Measurements from ENCODE around the gene KRTAP5-1. TPM values are rescaled to one million over a fixed set of nuclear protein-coding genes. Genes with fewer than 3 reads are reported as not detected.
A peak's percentile ranks its signal among the peaks of the same experiment; 100 is the strongest.

KRTAP5-1 gene
- total RNA-seq, 1 experiment from 2014 or later: not detected

DNA sequence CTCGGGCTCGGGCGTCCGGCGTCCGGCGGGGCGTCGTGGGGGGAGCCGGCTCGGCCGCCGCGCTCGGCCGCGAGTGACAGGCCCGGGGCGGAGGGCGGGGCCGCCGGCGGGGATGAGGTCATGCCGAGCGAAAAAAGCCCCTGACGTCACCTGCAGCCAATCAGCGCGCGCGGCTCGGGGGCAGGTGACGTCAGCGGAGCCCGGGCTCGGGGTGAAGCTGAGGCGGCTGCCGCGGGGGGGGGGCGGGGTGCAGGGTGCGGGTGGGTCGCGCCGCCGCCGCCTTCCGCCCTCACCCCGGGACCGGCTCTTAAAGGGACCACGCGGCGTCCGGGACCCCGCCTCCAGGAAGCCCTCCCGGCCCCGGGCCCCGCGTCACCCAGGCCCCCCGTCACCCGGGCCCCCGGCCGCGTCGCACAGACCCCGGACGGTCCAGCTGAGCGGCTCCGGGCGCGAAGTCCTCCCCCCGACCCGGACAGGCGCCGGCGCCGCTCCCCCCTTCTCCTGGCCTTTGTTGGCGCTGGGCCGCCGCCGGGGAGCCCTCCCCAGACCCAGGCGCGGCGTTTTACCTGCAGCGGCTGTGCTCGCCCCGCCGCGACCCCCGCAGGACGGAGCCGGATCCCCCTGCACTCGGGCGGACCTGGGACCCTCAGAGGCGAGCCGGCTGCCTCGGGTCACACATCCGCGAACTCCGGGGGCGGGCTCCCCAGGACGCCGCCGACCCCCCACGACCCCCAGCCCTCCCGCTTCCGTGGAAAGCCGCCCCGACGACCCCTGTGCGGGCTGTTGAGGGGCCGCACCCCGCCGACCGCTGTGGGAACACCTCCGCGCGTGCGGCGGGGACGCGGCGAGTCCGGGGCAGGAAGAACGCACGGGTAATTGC is 12.6 kb downstream of the KRTAP5-1 start, which contains the start of gene DUSP8:
TSS of gene DUSP8 (minus strand) at position 75 of the 880 bp plus-strand sequence. CDS start 6,445 bp downstream, outside the sequence.
- DNase-seq (ENCODE audit: low read depth): peak; percentile 80

DNA sequence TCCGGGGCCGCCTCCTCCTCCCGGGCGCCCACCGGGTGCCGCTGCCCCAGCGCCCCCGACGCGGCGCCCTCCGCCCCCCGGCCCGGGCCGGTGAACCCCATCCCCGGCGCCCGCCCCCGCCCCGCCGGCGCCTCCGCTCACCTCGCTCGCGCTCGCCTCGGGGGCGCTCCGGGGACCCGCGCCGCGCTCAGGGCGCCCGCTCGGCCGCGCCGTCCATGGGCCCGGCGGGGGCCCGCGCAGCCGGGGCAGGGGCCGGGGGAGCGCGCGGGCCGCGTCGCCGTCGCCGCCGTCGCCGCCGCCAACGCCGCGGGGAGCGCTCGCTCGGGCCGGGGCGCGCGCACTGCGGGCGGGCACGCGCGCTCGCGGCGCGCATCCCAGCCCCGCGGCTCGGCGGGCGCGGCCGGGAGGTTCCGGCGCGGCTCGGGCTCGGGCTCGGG is 13.3 kb downstream of the KRTAP5-1 start:
- DNase-seq (ENCODE audit: low read depth): no peak

DNA sequence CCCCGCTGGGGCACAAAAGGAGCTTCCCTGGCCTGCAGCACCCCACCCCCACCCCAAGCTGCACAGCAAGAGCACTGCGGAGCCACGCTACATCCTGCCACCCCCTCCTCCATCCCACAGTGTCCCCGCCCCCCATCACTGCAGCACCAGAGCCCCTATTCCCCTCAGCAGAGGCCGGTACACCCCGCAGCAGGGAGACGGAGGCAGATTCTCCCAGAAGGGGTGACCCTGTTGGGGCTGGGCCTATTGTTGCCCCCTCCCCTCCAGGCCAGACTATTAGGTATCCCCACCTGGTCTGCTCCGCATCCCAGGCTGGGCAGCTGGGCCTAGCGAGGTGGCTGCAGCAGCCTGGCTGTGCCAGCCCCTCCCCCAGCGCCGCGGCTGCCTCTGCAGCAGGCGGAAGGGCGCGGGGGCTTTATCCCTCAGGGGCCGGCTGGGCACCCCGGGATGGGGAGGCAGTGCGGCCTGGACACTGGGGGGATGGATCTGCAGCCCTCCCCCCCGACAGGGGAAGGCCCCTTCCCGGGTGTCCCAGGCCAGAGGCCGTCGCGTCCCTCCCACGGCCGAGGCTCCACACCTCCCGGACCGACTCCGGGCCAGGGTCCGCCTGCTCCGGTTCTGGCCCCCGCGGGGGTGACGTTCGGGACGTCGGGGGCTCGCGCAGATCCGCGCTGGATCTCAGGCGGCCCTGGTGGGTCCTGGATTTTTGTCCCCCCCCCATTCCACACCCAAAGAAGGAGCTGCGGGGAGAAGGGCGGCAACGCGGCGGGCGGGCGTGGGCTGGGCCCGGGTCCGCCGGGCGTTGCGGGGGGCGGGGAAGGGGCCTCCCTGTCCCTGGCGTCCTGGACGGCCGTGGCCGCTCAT is 14.0 kb downstream of the KRTAP5-1 start:
- no peak for DNase-seq (ENCODE audit: low read depth)

DNA sequence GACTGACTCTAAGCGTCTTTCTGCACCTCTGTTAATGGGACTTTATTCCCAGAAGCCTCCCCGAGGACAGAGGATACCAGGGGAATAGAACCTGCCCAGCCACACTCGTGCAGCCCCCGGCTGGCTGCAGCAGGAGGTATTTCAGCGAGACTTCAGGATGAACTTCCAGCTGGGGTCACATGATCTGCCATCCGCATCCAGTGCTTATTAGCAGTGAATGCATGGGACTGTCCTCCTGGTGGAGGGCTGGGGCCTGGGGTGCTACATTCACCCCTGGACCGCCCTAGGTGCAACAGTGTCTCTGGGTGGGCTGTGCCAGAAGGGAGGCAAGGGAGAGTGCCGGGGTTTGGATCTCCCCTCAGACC is 14.6 kb downstream of the KRTAP5-1 start:
- DNase-seq (ENCODE audit: low read depth): no peak

DNA sequence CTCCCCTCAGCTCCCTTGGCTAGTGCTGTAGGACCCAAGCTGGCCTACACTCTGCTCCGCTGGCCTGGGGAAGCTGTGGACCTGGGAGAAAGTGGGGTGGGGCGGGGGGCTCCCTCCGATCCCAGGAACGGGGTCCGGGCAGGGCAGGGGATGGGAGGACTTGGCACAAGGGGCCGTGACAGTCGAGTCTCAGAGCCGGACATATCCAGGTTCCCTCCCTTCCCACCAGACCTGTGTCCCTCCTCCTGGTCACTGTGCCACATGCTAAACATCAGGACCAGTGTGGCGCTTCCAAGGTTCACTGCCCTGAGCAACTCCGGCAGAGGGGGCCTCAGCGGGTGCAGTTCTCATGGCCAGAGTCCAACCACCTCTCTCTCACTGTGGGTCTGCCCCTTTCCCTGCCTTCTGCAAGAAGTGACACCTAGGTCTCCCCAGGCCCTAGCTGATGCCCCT is 15.1 kb downstream of the KRTAP5-1 start:
- DNase-seq (ENCODE audit: low read depth): no peak

DNA sequence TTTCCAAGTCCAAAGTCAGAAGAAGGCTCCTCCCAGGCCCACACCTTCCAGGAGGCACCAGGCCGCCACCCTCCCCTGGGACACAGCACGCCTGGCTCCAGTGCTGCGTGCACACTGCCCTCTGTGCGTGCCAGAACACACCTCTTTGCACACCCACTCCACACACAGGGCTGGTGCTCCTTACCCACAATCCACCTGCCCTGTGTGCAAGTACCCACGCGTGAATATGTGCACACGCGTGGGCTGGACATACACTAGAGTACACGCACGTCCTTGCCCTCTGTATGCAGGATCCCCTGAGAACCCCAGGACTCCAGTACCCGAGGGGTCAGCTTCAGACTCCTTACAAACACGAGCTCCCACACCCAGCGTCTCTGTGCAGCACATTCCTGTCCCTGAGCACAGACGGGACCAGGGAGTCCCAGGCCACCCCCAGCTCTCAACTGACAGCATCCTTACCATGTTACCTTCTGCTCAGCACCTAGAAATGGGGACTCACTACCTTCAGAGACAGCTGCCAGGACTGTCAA is 15.8 kb downstream of the KRTAP5-1 start:
- DNase-seq (ENCODE audit: low read depth): no peak

DNA sequence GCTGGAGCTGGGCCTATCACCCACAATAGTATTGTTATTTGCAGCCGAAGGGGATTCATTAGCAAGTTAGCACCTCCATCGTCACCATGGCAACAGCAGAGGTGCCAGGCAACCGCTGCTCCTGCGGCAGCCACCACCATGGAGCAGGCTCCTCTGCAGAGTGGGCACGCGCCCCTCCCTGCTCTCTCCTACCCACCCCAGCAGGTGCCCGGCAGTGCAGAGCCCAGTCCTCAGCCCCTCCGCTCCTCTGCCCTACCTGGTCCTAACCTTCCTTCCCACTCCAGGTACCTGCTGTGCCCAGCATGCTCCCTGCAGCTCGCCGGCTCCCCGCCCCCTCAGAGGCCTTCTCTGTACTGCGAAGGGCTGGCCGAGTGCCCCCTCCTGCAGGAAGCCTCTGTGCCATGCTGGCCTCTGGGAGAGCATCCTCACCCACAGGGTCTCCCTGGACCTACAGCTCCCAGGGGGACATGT is 16.6 kb downstream of the KRTAP5-1 start:
- DNase-seq (ENCODE audit: low read depth): no peak

DNA sequence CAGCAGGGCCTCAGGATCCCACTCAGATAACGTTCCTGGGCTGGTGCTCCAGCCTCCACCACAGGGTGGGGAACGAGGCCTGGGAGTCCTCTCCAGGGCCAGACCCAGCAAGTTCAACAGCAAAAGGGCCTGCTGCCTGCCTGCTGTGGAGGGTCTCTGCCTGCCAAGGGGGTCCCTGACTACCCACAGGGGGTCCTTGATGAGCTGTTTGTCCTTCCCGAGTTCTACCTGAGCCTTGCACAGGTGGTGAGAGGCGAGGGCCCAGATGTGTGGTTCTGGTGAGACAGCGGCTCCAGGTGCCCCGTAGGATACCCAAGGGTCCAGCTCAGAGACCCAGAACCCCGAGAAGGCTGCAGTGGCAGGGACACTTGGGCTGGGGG is 17.4 kb downstream of the KRTAP5-1 start:
- no peak for DNase-seq (ENCODE audit: low read depth)

DNA sequence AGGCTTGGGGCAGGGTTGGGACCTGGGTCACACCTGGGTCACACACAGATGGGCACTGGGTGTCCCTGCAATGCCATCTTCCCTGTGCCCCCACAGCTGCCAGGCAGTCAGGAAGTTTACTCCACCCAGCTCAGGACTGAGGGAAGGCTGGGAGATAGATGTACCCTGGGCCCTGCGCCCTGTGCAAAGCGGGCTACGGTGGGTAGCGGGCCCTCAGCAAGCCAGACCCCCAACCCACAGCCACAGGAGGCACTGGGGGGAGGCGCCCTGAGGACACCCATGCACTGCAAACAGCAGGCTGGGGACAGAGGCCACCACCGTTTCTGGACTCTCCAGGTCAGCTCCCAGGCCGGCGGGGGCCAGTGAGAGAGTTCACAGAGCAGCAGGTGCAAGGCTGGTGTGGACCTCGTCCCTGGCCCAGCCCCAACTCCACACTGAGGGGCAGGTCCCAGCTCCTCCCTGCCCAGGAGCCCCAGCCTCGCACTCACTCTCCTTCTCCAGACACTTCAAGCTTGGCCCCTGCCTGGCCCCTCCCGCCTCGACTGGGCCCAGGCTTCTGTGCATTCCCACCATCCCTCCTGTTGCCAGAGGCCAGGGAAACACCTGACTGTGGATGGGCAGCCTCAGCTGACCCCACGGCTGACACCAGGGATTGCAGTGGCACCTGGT is 17.9 kb downstream of the KRTAP5-1 start:
- DNase-seq (ENCODE audit: low read depth): no peak

DNA sequence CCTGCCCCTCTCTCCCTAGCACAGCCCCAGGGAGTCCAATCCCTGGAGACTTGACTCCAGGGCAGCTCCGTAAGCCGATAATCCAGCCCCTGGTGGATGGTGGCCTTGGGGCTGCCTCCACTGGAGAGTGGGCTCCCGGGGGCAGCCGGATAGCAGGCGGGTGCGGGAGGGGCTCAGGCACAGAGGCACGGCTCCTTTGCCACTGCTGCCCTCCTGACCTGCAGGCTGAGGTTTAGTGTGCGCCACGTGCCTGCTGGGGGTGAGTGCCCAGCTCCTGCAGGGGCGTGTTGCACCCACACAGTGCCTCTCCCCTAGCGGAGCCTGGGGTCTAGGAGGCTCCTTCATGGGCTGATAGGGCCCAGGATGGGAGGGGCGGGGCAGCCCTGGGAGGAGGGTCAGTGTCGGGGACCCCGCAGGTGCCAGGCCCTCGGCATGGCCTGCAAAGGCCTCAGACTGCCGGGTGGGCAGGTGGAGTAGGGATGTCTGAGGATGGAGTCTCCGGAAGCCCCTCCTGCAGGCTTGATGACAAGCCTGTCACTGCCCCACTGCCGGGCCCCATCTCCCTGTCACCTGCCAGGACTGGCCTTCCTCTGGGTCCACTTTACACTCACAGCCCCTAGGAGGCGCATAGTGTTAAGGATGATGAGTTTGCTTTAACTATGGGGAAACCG is 18.6 kb downstream of the KRTAP5-1 start:
- no peak for DNase-seq (ENCODE audit: low read depth)

DNA sequence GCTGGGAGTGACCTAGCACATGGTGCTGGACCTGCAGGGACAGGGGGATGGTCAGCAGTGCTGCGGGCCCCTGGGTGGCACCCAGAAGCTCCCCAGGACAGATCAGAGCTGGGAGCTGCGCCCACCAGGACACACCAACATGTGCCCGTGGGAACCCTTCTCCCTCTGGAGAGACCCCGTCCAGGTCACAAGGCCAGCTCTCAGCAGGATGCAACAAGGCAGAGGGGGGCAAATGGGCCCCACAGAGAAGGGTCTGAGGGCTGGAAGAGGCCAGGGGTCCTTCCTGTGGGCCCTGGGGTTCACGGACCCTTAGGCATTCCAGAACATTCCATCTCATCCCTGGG is 19.2 kb downstream of the KRTAP5-1 start:
- DNase-seq (ENCODE audit: low read depth): no peak

DNA sequence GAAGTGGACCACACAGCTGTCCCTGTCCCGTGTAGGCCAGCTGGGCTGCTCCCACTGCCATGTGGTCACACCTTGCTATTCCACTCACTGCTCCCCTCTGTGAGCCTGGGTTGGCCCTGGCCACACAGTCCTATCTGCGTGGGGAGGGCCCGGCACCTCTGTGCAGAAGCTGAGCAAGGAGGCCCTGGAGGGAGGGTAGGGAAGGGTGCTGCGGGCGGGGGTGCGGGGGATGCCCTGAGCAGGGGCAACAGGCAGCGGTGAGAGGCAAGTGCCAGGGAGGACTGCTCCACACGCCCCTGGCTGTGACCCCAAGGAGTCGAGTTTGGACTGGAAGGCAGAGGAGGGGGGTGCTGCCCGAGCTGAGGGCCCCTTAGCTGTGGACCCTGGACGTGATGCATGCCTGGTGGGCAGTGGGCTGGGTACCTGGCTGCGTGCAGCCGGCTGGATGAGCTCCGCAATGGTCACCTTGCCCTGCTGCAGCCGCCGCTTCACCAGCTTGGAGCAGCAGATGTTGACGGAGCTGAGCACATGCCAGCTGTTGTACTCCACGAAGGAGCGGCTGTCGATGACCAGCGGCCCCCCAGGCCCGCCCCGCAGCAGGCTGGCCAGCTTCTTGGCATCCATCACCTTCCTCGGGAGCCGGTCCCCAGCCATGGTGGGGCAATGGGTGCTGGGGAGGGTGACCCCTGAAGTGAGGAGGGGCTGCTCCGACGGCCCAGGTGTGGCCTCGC is 19.7 kb downstream of the KRTAP5-1 start:
- no peak for DNase-seq (ENCODE audit: low read depth)

DNA sequence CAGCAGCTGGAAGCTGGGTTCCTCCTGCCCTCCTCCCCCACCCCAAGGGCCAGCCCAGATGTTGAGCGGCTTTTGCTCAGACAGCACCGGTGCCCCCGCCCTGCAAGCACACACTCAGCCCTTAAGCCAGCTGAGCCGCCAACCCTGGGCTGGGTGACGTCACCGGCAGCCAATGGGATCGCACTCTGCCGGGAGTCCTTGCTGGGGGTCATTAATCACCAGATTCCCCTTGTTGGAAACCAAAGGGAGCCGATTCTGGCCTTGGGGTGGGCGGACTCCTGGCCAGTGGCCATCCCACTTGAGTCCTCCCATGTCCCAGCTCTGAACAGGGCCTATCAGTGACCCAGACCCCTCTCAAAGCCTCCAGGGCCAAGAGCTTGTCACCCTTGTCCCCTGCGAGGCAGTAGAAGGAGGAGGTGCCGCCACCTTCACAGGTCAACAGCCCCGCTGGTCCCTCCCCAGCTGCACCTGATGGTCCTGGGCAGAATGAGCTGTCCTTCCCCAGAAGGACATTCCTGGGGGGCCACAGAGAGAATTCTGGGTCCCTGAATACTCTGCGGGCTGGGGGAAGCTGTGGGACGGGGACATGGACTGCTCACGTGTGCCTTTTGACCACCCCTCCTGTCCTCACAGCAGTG is 20.4 kb downstream of the KRTAP5-1 start:
- DNase-seq (ENCODE audit: low read depth): peak; percentile 90

DNA sequence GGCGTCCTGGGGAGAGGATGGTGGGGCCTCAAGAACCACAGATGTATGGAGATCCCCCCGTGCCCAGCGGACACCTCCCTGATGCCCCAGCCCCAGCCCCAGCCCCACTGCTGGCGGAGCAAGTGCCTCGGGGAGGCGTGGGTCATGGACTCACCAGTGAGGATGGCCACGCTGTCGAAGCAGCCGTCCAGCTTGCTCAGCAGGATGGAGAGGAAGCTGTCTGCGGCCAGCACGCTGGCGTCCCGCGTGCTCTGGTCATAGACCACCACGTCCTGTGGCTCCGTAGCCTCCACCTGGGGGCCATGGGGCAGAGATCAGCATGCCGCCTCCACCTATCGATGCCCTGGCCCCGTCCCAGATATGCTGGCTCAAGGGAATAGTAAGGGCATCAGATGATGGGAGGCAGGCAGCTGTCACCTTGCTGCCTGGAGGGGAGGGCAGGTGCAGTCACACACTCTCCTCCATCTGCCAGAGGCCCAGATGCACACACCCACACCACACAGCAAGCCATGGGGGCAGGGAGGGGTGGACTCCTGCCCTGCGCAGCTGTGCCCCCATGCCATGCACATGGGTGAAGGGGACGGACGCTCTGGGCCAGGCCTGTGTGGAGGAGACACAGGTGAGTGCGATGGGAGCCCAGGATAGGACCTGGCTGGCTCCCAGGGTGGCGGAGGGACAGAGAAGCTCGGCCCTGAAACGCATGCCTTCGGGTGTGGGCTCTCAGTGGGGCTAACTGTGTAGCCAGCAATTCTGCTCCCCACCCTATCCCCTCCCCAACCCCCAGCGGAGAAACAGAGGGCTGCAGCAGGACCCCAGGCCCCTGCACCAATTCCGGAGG is 21.2 kb downstream of the KRTAP5-1 start:
- no peak for DNase-seq (ENCODE audit: low read depth)

DNA sequence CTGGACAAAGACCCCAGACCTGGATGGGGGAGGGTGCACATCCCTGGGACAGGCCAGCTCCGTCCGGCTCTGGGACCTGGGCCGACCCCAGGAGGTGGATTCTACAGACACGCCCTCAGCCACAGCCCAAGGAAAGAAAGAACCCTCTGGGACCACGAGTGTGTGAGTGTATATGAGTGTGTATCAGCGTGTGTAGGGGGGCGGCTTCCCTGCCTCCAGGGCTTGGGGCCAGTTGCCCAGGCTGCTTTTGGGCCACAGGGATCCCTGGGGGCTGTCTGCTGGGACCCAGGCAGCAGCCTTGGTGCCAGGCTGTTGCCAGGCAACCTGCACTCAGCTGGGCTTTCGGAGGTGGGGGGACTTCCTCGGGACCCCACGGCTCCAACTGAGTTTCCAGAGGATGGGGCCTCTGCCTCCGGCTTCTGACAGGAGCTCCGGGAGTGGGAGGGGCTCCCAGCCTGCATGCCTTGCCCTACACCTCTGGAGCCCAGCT is 21.9 kb downstream of the KRTAP5-1 start:
- no peak for DNase-seq (ENCODE audit: low read depth)

DNA sequence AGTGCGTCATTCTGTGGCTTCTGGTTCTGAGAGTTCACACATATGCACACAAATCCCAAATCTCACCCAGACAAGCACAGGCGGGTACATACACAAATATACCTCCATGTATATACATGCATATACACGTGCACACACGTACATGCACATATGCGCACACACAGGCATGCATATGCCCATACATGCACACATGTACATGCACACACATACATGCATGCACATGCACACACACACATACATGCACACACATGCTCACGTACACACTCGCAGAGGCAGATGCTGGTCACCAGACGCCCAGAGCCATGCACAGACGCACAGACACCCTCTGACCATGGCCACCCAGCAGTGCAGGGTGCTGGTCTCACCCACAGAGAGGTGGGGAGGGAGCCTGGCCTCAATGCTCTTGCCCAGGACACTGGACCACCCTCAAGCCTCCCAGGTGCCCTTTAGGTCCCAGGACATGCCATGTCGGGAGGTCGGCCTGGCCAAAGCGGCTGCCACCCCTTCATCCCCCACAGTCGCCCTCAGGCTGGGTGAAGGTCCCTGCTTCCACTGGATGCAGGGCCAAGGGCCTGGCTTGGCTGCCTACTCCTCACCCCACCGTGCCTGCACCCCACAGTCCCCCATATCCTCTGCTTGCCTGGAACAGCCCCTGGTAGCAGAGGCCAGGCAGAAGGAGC is 22.5 kb downstream of the KRTAP5-1 start:
- no peak for DNase-seq (ENCODE audit: low read depth)

DNA sequence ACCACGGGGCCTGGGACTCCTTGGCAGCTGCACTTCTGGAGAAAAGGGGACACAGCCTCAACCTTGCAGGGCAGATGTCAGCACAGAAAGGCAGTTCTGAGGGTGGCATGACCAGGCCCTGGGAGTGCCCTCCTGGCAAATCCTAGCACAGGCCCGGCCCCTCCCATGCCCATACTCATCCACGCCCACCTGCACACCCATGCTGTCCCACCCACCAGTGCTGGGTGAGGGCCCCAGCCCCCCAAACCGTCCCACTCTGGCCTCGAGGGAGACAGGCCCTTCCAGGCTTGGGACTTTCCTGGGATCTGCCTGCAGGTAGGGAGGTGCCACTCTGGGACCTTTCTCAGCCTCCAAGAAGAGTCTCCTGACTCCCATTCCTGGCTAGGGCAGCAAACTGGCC is 23.1 kb downstream of the KRTAP5-1 start:
- no peak for DNase-seq (ENCODE audit: low read depth)

DNA sequence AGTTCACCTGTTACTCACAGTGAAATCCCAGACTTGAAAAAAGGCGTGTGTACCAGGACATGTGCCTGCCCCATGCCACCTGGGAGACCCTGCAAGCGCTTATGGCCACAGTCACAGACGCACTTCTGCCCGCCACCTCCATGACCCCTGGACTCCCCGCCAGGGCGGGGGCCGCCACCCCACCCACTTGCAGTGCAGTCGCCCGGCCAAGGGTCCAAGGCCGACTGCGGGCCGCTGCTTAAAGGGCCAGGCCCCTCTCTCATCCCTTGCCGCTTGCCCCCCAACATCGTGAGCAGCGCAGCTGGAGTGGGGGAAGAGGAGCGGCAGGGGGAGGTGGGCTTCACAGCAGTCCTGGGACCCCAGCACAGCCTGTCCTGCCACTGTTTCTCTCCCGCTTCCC is 23.8 kb downstream of the KRTAP5-1 start:
- no peak for DNase-seq (ENCODE audit: low read depth)
